Spleen (tissue), 13 donors: ENCODE data around the gene ARL8B. TPM values are rescaled to one million over a fixed set of nuclear protein-coding genes. Genes with fewer than 3 reads are reported as not detected.

ENCODE experiments used
- DNase-seq: peaks from one replicate; pipeline ENCODE4 v3.0.0-alpha.2; 2020
- H3K27ac ChIP-seq, 8 donors: fragments of 200-600 bp; sonication (generic) in 7 of 8; 1 replicate in 4 of 8; 2 replicates in 4 of 8; pipeline versions ENCODE4 v1.5.0 to v1.8.0; 2016 to 2021; ENCODE audit warnings: inconsistent platforms in 4 of 8, mild to moderate bottlenecking in 4 of 8, moderate library complexity in 1 of 8
- H3K27me3 ChIP-seq, 7 donors: fragments of 200-600 bp; sonication (generic) in 6 of 7; replicated peaks in 1 of 7; 1 replicate in 4 of 7; 2 replicates in 3 of 7; pipeline versions ENCODE4 v1.5.0 to v1.8.0; 2016 to 2021; ENCODE audit warnings: inconsistent platforms in 3 of 7, mild to moderate bottlenecking in 1 of 7
- H3K36me3 ChIP-seq, 6 donors: fragments of 200-600 bp; sonication (generic) in 5 of 6; 1 replicate in 4 of 6; 2 replicates in 2 of 6; pipeline versions ENCODE4 v1.5.0 to v1.8.0; 2016 to 2021; ENCODE audit warnings: inconsistent platforms in 2 of 6
- H3K4me1 ChIP-seq, 6 donors: fragments of 200-600 bp; sonication (generic) in 5 of 6; 1 replicate in 3 of 6; 2 replicates in 3 of 6; pipeline versions ENCODE4 v1.5.0 to v1.8.0; 2016 to 2021; ENCODE audit warnings: inconsistent platforms in 3 of 6
- H3K4me3 ChIP-seq, 8 donors: fragments of 200-600 bp; sonication (generic) in 7 of 8; 1 replicate in 4 of 8; 2 replicates in 4 of 8; pipeline versions ENCODE4 v1.5.0 to v1.8.0; 2016 to 2021; ENCODE audit warnings: inconsistent platforms in 4 of 8, mild to moderate bottlenecking in 4 of 8, moderate library complexity in 2 of 8
- H3K9me3 ChIP-seq, 8 donors: fragments of 200-600 bp; sonication (generic) in 7 of 8; 1 replicate in 4 of 8; 2 replicates in 4 of 8; pipeline versions ENCODE4 v1.5.0 to v1.8.0; 2016 to 2021; ENCODE audit warnings: inconsistent platforms in 4 of 8
- POLR2A ChIP-seq, 3 donors: fragments of 450-650 bp; IDR thresholded peaks; one replicate each; pipeline ENCODE4 v1.5.1; 2017; ENCODE audit warnings: antibody characterized with exemption in 3 of 3, mild to moderate bottlenecking in 1 of 3
- POLR2AphosphoS5 ChIP-seq, 3 donors: sonication (generic); formaldehyde crosslinking; IDR thresholded peaks; one replicate each; pipeline ENCODE4 v1.5.1; 2017; ENCODE audit warnings: antibody characterized with exemption in 3 of 3
- WGBS, 5 donors: extraction: QIAGEN DNeasy Blood & Tissue Kit in 3 of 5; methylation state at CpG; one replicate each; pipeline versions ENCODE4 v1.1.5 to v1.1.7; 2013 to 2018; 5-methylcytosine and 5-hydroxymethylcytosine counted together
- intact Hi-C: fragments of 100-400 bp; cut with DNase I; formaldehyde crosslinking; loops from one replicate; pipeline ENCODE4 v1.15.0; 2023; ENCODE audit warnings: low total_unique reads
- long read RNA-seq, 2 donors: transcript quantifications; one replicate each; lab custom pipeline, GENCODE V29; 2026
- polyA plus RNA-seq, 3 donors: library from polyadenylated mRNA; stranded (reverse); fragments of 200-250 nt; gene quantifications; one replicate each; pipeline ENCODE4 v1.2.1, GENCODE V29; 2013
- total RNA-seq, 7 donors: library from RNA; depleted of rRNA in 3 of 7; stranded (reverse); fragments of >200 nt in 3 of 7; fragmentation: NEBNext Ultra II Directional in 4 of 7; extraction: Animal tissue kit (Norgen Biotek cat#: 25700) in 4 of 7; gene quantifications; one replicate each; pipeline versions ENCODE4 v1.1.0 to v1.2.1, GENCODE V29; 2016 to 2021
- TF ChIP-seq, protein P1 (sequence below), 11 experiments: fragments of 200-600 bp in 7 of 11; fragments of 450-650 bp in 4 of 11; sonication (generic) in 4 of 11; IDR thresholded peaks in 8 of 11; conservative IDR thresholded peaks in 3 of 11; 1 replicate in 7 of 11; 2 replicates in 4 of 11; pipeline versions ENCODE4 v1.4.0 to v1.8.0; 2016 to 2021; ENCODE audit warnings: antibody characterized with exemption in 11 of 11, inconsistent platforms in 4 of 11, mild to moderate bottlenecking in 1 of 11
- donor health status: healthy with polysubstance abuse.
- donor health status: DM: no; HTN: no; CAD: no; lungs with moderate emphysema.
- donor health status: DM: no; HTN: no; CAD: no.
- donor health status: Bipolar disorder and iron deficiency.
- donor health status: healthy.
- donor health status: DM: no; HTN: no; CAD: no.
- donor health status: DM: yes; HTN: yes; CAD: no.

The ARL8B gene
- total RNA-seq (100 to 1,000 TPM in 1 of 7 donors, 10 to 100 TPM in 6; 55.6 to 120 (median 62.0) TPM), polyA plus RNA-seq (10 to 100 TPM; 23.0 to 36.8 (median 28.0) TPM)
- long read RNA-seq, donor 1, transcript ARL8B-201 (7 exons, 3,005 nt) = major isoform, 27 of 45 reads
- long read RNA-seq, donor 1, partial matches to known transcripts = 17 of 45 reads
- long read RNA-seq, donor 1, other reads (novel, unspliced or antisense) = 0 of 45 reads
- long read RNA-seq, donor 2, transcript ARL8B-201 (7 exons, 3,005 nt) = major isoform, 18 of 18 reads
- long read RNA-seq, donor 2, partial matches to known transcripts = 0 of 18 reads
- long read RNA-seq, donor 2, other reads (novel, unspliced or antisense) = 0 of 18 reads

DNA sequence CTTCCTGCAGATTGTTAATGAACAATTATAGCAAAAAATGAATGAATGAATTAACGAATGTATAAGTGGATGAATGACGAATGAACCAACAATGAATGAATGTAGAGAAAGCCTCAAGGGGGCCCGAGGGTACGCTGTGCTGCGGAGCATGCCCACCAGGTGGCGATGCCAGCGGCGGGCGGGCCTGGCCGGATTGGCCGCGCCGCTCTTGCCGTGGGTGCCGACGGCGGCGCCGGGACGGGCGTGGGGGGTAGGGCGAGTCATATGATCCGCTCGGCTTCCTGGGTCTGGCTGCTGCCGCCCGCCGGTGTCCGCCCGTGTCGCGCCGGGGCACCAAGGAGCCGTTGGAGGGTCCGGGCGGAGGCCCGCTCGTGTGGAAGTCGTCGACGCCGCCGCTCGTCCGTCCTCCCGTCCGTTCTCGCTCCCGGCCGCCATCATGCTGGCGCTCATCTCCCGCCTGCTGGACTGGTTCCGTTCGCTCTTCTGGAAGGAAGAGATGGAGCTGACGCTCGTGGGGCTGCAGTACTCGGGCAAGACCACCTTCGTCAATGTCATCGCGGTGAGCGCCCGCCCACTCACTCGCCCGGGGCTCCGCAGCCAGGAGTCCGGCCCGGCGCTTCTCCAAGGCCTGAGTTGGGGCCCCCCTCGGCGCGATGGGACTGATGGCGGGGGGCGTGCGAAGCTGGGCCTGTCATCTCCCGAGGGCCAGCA lies at the start of gene ARL8B:
TSS of gene ARL8B (plus strand) at position 263 of the 711 bp plus-strand sequence. CDS start at position 437, 174 bp downstream.
- Histone ChIP-seq H3K27me3 (no peaks in the 10 kb centered on the region), H3K36me3 (peaks cover 0 to 4% (median 0%) of the 10 kb centered on the region in 6 donors), H3K27ac (peak within 1 kb of the TSS; percentile 92 to 96 (median 94)), H3K9me3 (no peaks in the 10 kb centered on the region), H3K4me3 (peak within 1 kb of the TSS; percentile 90 to 100 (median 98)), H3K4me1 (peaks cover 39 to 54% (median 50%) of the 10 kb centered on the region in 6 donors)
- WGBS, 5 donors = 0 to 1% (median 0%) methylated on average over 30 to 74 of the region's 74 CpGs
- TF ChIP-seq POLR2AphosphoS5 (IDR thresholded peaks at IDR 0.05) = peak; percentile 91 to 96 (median 93)
- TF ChIP-seq, protein P1, sequence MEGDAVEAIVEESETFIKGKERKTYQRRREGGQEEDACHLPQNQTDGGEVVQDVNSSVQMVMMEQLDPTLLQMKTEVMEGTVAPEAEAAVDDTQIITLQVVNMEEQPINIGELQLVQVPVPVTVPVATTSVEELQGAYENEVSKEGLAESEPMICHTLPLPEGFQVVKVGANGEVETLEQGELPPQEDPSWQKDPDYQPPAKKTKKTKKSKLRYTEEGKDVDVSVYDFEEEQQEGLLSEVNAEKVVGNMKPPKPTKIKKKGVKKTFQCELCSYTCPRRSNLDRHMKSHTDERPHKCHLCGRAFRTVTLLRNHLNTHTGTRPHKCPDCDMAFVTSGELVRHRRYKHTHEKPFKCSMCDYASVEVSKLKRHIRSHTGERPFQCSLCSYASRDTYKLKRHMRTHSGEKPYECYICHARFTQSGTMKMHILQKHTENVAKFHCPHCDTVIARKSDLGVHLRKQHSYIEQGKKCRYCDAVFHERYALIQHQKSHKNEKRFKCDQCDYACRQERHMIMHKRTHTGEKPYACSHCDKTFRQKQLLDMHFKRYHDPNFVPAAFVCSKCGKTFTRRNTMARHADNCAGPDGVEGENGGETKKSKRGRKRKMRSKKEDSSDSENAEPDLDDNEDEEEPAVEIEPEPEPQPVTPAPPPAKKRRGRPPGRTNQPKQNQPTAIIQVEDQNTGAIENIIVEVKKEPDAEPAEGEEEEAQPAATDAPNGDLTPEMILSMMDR (IDR thresholded peaks at IDR 0.05 in 8 of 11, conservative IDR thresholded peaks at IDR 0.05 in 3 of 11) = peak; percentile 91 to 99 (median 98)
- peak in 1 of 3 donors; percentile 54 for TF ChIP-seq POLR2A (IDR thresholded peaks at IDR 0.05)
- DNase-seq = peak; percentile 99
- intact Hi-C loops = loop anchor here (5.0 kb wide), 1 partner anchor 65 kb away; the partner anchor contains the start of gene EDEM1

DNA sequence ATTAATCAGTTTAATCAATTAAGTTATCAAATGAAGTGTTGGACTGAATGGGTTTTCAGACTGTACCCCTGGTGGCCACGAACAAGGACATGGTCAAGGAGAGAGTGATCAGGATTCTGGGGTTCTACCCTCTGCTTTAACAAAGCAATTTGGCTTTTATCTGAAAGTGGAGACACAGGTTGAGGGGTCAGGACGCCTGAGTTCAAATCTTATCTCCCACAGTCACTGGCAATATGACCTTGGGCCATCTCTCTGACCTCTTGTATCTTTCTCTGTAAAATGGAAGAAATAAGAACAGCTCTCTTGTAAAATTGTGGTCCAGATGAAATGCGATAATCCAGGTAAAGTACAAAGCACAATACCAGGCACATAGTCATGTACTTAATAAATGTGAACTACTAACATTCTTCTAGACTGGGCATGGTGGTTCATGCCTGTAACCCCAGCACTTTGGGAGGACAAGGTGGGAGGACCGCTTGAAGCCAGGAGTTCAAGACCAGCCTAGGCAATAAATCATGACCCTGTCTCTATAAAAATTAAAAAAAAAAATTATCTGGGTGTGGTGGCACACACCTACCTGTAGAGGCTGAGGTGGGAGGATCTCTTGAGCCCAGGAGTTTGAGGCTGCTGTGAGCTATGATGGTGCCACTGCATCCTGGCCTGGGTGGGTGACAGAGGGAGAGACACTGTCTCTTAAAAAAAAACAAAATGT lies 48.6 kb upstream of the ARL8B start:
- no peak for DNase-seq
- no peak overlapping the region for H3K27ac ChIP-seq
- no peaks in the 10 kb centered on the region for H3K36me3 ChIP-seq
- H3K27me3 ChIP-seq = peaks cover 0 to 6% (median 0%) of the 10 kb centered on the region in 7 donors
- no peak overlapping the region for H3K4me3 ChIP-seq
- intact Hi-C loops = no loop called here
- H3K4me1 ChIP-seq = no peaks in the 10 kb centered on the region
- TF ChIP-seq POLR2A (IDR thresholded peaks at IDR 0.05) (no peak), POLR2AphosphoS5 (IDR thresholded peaks at IDR 0.05) (no peak)
- TF ChIP-seq, protein P1 (IDR thresholded peaks at IDR 0.05 in 8 of 11, conservative IDR thresholded peaks at IDR 0.05 in 3 of 11) = no peak
- 72 to 88% (median 77%) methylated on average over 4 of the region's 4 CpGs for WGBS, 5 donors
- no peaks in the 10 kb centered on the region for H3K9me3 ChIP-seq

DNA sequence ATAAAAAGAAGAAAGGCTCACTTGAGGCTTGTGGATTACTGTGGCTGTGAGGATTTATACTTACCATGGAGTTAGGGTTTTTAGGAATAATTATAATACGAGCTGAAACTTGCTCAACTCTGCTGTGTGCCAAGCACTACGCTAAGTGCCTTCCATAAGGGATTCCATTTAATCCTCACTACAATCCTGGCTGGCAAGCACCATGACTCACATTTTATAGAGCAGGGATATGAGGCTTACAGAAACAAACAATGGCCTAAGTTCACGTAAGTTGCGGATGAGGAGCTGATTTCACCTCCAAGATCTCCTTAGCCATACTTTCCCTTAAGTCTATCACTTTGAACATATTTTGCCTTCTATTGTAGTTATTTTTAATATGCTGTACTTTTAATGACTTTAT lies 43.9 kb upstream of the ARL8B start:
- H3K27me3 ChIP-seq = no peaks in the 10 kb centered on the region
- TF ChIP-seq, protein P1 (IDR thresholded peaks at IDR 0.05 in 8 of 11, conservative IDR thresholded peaks at IDR 0.05 in 3 of 11) = no peak
- TF ChIP-seq POLR2AphosphoS5 (IDR thresholded peaks at IDR 0.05) (no peak), POLR2A (IDR thresholded peaks at IDR 0.05) (no peak)
- intact Hi-C loops = no loop called here
- DNase-seq = no peak
- 91 to 97% (median 93%) methylated on average over 4 of the region's 4 CpGs for WGBS, 5 donors
- H3K4me3 ChIP-seq = no peak overlapping the region
- H3K9me3 ChIP-seq = no peaks in the 10 kb centered on the region
- no peaks in the 10 kb centered on the region for H3K36me3 ChIP-seq
- H3K27ac ChIP-seq = no peak overlapping the region
- H3K4me1 ChIP-seq = no peaks in the 10 kb centered on the region
